OCI-M2 (cell line): Measurements from ENCODE around the gene GRB14.
"Not testable (repeated sequence)": the region's sequence is repeated elsewhere in the genome, so short reads cannot be mapped to it uniquely, and the experiment has no call there.

Experiments used
- DNase-seq: peaks from one replicate; lab custom pipeline; 2025; ENCODE audit not compliant: unreplicated experiment; lab: John Stamatoyannopoulos, UW

The GRB14 gene

DNA sequence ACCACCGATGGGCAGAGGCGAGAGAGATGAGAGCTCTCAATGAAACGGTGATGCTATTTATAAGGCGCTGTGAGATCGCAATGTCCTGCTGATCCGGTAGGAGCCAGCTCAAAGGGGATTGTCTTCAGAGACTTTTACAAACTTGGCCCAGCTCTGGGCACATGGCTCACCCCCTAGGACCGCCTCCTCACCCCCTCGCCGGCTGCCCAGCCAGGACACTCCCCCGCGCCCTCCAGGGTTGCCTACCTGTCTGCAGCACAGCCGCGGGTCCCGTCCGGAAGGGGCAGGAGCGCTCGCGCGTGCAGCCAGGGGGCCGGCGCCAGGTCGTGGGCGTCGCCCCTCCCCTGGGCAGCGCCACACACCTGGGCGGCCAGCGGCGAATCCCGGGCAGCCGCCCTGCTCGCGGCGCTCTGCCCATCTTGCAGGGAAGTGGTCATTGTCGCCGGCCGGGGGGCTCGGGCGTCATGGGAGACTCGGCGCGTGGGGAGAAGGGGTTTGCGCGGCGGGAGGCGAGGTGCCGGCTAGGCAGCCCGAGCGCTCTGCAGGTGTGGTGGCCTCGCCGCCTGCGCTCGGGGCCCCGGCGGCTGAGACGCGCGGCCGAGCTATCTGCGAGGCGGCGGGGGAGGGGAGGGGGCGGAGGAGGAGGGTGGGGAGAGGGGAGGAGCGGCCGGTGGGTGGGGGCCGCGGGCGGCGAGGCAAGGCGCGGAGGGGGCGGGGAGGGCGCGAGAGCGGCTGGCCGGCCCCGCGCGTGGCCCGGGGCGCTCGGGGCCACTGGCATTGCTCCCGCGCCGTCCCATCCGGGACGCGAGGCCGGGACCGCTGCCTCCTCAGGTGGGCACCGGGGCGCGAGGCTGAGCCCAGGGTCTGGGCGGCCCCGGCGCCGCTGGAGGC, at the start of gene GRB14:
Gene GRB14, minus strand, starts transcription at position 610 of the 891 bp plus-strand sequence. Its CDS starts 173 bp downstream, at position 437.
- DNase-seq: no peak

DNA sequence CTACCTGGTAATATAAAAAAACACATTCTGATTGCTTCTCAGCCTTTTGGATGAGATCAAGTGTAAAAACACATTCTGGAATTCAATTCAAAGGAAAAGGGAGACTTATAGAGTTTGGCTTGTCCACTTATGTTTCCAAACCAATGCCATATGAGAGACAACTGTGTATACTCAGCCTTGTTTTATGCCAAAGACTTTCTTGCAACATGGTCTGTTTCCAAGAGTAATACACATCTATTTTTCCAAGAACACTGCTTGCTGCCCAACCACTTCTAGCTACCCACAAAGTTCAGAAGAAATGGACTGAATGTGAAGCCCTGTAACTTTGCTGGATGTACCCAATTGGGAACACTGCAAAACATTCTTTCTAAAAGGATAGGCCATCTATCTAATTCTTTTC, 48.0 kb upstream of the GRB14 start:
- DNase-seq: no peak

DNA sequence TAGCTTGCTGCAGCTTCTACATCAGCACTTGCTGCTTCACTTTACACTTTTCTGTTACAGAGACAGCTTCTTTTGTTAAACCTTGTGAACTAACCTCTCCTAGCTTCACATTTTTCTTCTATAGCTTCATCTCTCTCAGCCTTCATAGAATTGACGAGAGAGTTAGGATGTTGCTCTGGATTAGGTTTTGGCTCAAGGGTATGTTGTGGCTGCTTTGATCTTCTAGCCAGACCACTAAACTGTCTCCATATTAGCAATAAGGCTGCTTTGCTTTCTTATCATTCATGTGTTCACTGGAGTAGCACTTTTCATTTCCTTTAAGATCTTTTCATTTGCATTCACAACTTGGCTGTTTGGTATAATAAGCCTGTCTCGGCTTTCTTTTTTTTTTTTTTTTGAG, 46.3 kb upstream of the GRB14 start:
- DNase-seq: no peak

DNA sequence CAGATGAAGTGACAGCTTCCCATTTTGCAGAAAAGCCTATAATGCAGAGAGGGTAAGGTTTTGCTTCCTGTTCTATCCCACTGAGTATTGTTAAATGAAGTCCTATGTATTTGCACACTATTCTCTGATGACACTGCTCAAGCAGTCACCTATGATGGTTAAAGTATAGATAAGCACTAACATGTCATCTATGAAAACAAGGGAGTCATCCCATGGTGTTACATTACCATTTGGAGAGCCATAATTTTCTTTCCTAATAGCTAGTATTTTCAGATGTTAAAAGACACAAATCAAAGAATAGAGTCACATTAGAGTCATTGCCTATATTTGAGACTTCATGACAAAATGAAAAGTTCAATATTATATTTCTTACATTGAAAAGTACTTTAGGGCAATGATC, 42.8 kb upstream of the GRB14 start:
- DNase-seq: no peak

DNA sequence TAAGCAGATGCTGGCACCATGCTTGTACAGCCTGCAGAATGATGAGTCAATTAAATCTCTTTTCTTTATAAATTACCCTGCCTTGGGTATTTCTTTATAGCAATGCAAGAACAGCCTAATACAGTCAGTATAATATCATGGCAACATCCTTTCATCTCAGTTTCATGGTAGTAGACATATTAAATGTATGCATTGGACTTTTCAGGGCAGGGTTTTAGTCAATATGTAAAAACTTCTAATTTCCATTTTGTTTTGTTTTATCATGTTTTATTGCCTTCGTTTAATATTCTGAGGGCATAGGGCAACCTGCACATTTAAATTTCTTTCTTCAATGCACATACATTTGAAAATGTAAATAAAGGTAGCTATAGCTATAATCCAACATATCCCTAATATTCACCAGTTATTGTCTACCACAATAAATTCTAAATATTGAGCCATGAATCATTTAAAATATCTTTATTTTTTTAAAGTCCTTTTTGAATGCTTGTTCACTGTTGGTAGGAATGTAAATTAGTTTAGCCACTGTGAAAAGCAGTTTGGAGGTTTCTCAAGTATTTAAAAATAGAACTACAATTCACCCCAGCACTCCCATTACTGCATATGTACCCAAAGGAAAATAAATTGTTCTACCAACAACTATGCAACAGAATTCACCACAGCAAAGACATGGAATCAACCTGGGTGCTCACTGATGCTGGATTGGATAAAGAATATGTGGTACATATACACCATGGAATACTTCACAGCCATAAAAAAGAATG, 41.8 kb upstream of the GRB14 start:
- DNase-seq: no peak

DNA sequence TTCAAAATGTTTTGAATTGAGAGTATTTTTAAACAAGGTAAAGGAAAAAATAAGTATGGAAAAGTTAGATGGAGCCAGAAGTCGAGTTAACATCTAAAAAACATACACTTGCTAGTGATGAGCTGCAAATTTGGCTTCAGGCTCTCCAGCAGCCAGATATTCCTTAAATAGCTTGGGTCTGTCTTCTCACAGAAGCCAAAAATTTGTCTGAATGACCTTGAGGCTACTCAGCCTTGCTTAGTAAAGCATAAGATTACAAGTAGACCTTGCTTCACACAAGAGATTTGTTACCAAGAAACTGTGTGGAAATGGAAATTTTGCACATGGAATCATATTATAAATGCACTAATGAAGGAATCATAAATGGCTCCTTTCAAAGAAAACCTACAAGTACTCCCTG, 40.8 kb upstream of the GRB14 start:
- no peak for DNase-seq

DNA sequence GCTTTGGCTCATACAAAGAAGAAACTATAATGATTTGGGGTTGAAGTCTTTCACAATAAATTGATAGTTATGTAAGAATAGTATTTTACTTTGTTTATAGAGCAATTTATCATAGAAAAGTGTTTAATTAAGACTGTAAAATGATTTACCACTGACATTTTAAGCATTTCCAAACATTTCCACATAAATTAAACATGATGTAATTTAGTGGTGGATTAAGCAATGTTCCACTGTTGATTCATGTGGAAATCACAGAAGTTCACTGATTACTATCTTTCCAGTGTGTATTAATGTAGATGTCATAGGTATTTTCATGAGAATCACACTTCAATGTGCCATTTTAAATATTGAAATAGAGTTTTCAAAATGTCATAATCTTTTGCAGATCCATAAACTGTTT, 40.1 kb upstream of the GRB14 start:
- no peak for DNase-seq

DNA sequence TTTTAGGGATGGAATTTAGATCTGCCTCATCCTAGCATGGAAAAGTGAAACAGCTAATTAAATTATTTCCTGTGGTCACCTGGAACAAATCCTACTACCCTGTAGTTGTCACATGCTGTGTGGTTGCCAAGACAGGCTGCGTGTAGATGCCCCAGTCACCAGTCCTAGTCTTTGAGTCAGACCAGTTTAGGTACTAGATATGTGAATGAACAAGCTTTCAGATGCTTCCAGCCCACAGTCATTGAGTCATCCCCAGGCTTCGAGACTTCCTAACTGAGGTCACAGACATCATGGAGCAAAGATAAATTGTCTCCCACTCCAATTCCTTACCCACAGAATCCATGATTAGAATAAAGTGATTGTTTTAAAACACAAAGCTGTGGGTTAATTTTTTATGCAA, 35.8 kb upstream of the GRB14 start:
- no peak for DNase-seq

DNA sequence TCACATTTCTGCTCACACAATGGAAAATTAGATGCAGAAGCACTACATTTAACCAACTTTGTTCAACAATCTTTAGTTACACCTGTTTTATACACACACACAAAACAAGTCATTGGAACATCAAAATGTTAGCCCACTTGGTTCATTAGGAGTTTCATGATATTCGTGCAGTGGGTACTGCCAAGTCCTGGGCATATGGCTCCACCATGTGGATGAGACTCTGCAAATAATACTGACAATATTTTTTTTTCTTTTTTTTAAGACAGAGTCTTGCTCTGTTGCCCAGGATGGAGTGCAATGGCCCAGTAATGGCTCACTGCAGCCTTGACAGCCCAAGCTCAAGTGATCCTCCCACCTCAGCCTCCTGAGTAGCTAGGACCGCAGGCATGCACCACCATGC, 34.5 kb upstream of the GRB14 start:
- DNase-seq: no peak

DNA sequence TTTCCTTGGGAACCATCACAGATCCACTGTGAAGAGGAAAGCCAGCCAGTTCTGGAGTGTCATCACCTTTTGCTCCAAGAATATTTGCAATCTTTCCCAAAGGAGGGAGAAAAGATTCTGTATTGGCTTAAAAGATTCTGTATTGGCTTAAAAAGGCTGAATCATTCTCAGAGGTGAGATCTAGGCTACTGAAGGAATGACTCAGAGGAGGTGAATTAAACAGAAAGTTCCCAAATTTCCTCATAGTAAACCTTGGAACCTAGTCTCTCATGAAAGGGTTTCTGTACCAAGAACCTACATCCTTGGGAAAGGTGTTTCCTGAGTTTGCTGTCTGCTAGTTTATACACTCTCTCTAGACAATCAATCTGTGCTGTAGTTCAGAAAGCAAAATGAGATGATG, 34.1 kb upstream of the GRB14 start:
- no peak for DNase-seq

DNA sequence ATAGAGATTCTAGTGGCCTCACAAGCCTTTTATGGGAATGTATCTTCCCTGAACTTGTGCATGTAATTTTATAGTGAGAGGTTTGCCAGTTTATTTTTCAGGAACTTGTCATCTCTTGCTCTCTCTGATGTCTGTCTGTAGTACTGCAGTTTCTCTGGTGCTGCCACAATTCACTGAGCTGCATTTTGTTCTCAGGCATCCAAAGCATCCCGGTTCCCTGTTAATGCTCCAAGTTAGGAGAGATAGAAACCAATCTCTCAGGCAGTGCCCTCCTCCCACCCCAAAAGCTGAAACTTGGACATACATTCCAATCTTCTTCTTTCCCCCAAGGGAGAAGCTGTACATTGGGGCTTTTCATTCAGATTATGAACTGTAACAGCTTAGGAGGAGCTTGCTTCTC, 30.1 kb upstream of the GRB14 start:
- DNase-seq: no peak

DNA sequence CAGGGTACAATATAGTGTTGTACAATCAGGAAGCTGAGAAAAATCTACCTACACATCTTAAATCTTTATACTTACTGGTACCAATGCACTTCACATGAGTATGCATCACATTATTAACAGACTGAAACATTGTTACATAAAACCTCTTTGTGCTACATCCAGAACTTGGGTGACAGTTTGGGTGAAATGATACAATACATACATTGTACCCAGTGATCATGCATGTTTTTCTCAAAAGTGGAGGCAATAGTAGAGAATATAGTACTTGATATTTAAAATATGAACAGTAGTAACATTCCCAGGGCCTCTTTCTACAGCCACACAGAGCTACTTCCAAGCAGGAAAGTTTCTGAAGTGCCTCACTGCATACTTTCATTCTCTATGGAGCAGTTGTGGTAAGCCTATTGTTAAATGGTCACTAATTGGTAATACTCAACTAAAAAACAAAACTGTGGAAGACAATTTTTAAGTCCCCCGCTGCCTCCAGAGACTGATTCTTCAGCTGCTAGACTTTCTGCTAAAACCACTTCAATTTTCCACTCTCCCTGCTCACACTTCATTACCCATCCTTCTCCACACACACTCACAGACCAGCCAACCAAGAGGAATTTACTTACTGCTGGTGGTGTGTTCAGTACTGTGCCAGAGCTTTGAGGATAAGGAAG, 22.9 kb upstream of the GRB14 start:
- no peak for DNase-seq

DNA sequence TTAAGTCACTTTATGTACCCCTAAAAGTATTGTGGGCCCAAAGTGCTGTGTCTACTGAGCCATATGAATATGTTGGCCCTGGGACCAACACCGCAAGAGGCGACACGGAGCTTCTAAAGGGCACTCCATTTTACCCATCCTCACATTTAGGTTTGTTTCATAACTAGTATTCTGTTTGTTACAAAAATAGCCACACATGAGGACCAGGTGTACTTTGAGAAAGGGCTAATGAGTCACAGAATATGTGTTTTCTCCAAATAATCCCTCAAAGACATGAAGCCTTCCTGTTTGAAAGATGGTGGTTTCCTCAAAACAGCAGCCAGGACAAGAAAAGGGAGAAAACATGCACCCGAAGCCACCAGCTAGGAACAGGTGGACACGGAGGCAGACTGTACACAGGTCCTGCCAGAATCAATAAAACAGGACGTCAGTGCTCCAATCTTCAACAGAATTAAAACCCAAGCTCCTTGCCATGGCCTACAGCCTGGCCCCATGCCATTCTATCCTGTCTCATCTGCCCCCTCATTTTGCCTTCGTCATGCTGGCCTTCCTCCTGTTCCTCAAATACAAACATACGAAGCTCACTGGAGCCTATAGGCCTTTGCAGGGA, 21.8 kb upstream of the GRB14 start:
- DNase-seq: no peak

DNA sequence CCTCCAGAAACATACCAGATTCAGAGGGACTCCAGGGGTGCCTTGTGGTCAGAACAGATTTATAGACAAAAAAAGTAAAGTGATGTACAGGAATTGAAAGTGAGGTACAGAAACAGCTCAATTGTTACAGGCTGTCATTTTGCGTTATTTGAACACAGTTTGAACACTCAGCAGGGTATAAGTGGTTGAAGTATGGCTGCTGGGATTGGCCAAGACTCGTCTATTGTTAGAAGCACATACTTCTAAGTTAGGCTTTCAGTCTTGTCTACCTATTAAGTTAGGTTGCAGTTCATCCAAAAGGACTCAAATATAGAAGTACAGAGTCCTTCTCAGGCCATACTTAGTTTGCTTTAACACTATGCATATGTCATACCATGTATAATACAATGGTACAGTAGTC, 21.0 kb upstream of the GRB14 start:
- no peak for DNase-seq

DNA sequence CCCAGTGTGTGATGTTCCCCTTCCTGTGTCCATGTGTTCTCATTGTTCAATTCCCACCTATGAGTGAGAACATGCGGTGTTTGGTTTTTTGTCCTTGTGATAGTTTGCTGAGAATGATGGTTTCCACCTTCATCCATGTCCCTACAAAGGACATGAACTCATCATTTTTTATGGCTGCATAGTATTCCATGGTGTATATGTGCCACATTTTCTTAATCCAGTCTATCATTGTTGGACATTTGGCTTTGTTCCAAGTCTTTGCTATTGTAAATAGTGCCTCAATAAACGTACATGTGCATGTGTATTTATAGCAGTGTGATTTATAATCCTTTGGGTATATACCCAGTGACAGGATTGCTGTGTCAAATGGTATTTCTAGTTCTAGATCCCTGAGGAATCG, 7.0 kb upstream of the GRB14 start:
- DNase-seq: not testable (repeated sequence)

DNA sequence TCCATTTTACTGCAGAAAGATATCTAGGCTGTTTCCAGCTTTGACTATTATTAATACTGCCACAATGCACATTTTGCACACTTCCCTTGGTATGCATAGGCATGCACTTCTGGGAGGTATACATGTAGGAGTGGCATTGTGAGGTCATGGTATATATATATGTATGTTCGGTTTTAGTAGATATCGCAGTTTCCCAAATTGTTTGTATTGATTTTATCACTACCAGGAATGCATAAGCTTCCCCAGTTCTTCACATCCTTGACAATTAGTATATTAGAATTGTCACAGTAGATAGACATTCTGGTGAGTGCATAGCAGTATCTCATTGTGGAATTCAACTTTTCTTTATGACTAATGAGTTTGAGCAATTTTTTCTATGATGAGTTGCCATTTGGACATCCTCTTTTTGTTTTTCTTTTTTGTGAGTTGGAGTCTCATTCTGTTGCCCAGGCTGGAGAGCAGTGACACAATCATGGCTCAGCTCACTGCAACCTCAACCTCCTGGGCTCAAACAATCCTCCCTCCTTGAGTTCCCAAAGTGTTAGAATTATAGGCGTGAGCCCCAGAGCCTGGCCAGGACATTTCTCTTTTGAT, 4.2 kb upstream of the GRB14 start:
- DNase-seq: no peak

DNA sequence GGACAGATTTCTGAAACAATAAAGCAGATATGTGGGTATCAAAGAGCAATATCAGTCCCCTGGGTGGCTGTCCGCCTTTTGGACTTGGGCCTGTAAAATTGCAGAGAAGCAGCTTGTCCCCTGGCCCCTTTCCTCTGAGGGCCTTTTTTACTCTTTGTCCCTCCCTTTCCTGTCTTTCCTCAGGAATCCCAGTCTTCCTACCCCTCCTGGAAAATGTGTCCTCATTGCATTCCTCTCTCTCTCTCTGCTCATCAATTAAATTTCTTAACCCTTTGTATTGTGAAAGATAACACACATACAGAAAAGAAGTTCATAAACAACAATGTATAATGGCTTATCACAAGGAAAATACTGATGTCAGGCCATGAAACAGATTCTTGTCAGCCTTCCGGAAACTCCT, 3.0 kb upstream of the GRB14 start:
- no peak for DNase-seq

DNA sequence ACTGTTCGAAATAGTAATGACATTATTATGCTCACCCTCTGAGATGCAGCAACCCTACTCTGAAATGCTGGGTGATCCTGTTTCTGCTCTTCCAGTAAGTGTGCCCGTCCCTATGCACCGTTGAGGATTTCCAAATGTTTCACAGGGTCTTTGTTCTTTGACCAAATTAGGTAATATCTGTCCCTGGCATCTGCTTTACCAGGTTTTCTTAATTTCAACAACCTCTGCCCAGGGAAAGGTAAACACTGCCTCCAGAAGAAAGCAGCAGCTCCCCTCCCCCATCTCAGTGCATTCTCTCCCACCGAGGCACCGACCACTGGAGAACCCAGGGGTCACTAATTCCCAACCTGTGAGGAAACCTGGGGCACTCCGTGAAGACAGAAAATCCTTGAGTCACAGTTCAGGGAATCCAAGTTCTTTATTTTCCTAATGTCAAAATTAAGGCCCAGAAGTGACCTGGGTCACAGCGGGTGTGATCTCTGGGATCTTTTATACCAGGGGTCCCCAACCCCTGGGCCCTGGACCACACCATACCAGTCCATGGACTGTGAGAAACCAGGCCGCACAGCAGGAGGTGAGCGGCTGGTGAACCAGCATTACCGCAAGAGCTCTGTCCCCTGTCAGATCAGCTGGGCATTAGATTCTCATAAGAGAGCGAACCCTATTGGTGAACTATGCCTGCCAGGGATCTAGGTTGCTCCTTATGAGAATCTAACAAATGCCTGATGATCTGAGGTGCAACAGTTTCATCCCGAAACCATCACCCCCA, 1.2 kb upstream of the GRB14 start:
- DNase-seq: no peak

DNA sequence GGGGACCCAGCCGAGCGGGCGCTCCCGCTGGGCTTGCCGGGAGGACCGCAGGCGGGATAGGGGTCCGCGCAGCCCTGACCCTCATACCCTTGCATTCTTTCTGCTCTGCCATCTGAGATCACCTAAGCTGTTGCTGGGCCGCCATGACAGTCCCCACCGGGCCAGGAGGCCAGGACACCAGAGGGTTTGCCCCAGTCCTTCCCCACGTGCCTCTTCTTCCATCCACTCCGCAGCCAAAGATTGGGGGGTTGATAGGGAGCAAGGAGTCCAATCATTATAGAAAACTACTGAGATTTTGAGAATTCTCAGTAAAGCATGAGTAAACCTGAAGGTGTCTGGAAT, 453 bp upstream of the GRB14 start:
- DNase-seq: no peak

DNA sequence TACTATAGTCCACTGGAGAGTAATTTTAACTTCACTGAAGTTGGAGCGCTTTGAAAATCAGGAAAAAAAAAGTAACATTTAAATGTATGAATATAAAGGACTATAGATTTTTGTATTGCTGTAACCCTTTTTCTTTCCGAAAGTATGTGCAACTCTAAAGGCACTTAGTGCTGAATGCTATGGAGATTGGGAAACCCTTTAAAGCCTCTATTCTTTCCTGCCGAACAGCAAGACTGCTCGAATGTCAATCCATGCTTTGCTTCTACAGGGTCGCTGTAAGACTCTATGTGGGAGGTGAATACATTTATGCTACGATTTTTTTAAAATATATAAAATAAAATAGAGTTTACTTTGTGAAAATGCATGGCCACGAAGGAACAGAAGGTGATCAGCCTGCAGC, 825 bp downstream of the GRB14 start:
- no peak for DNase-seq
